HG03460 (cell line): ENCODE results near the gene SPOCK3.
A peak's percentile ranks its signal among the peaks of the same experiment; 100 is the strongest.
"Not testable (repeated sequence)": the region's sequence is repeated elsewhere in the genome, so short reads cannot be mapped to it uniquely, and the experiment has no call there.

Experiments used
- ATAC-seq: cut with Tn5 transposase; IDR thresholded peaks from one replicate; pipeline ENCODE4 v1.9.1; 2021; ENCODE audit not compliant: unreplicated experiment

SPOCK3 gene

GRCh38 chr4:166968219-166968618 is 266.1 kb downstream of the SPOCK3 start:
- ATAC-seq = not testable (repeated sequence)

GRCh38 chr4:166965562-166965961 is 268.7 kb downstream of the SPOCK3 start:
- ATAC-seq = no peak

GRCh38 chr4:166957451-166957850 is 276.8 kb downstream of the SPOCK3 start:
- no peak for ATAC-seq

GRCh38 chr4:166956484-166956883 is 277.8 kb downstream of the SPOCK3 start:
- ATAC-seq = no peak

- no peak for ATAC-seq
These were observed 292.7 kb downstream of the SPOCK3 start for GRCh38 chr4:166941629-166942028.

- ATAC-seq = no peak
These were observed 303.8 kb downstream of the SPOCK3 start for GRCh38 chr4:166930464-166930863.

- ATAC-seq = no peak
These were observed 309.9 kb downstream of the SPOCK3 start for GRCh38 chr4:166924424-166924823.

GRCh38 chr4:166913926-166914325 is 320.4 kb downstream of the SPOCK3 start:
- no peak for ATAC-seq

GRCh38 chr4:166903408-166903807 is 330.9 kb downstream of the SPOCK3 start:
- no peak for ATAC-seq

GRCh38 chr4:166902941-166903340 is 331.4 kb downstream of the SPOCK3 start:
- ATAC-seq = no peak

GRCh38 chr4:166896254-166896653 is 338.0 kb downstream of the SPOCK3 start:
- ATAC-seq = no peak

GRCh38 chr4:166895771-166896170 is 338.5 kb downstream of the SPOCK3 start:
- ATAC-seq = no peak

GRCh38 chr4:166887457-166887856 is 346.8 kb downstream of the SPOCK3 start:
- ATAC-seq = no peak

GRCh38 chr4:166886718-166887117 is 347.6 kb downstream of the SPOCK3 start:
- ATAC-seq = no peak

- ATAC-seq = no peak
These were observed 352.1 kb downstream of the SPOCK3 start for GRCh38 chr4:166882221-166882620.

GRCh38 chr4:166875821-166876220 is 358.5 kb downstream of the SPOCK3 start:
- ATAC-seq = no peak

GRCh38 chr4:166862032-166862431 is 372.3 kb downstream of the SPOCK3 start:
- ATAC-seq = no peak

GRCh38 chr4:166850398-166850797 is 383.9 kb downstream of the SPOCK3 start:
- not testable (repeated sequence) for ATAC-seq

- ATAC-seq = no peak
These were observed 387.4 kb downstream of the SPOCK3 start for GRCh38 chr4:166846939-166847338.

- no peak for ATAC-seq
These were observed 391.5 kb downstream of the SPOCK3 start for GRCh38 chr4:166842795-166843261.

GRCh38 chr4:166839615-166840251 is 394.6 kb downstream of the SPOCK3 start:
- ATAC-seq = peak; percentile 86

- peak; percentile 54 for ATAC-seq
These were observed 395.2 kb downstream of the SPOCK3 start for GRCh38 chr4:166838975-166839614.

- ATAC-seq = no peak
These were observed 397.4 kb downstream of the SPOCK3 start for GRCh38 chr4:166836865-166837264.
